Measurements from ENCODE around the gene NOD2.
A peak's percentile ranks its signal among the peaks of the same experiment; 100 is the strongest.

Gene NOD2

DNA sequence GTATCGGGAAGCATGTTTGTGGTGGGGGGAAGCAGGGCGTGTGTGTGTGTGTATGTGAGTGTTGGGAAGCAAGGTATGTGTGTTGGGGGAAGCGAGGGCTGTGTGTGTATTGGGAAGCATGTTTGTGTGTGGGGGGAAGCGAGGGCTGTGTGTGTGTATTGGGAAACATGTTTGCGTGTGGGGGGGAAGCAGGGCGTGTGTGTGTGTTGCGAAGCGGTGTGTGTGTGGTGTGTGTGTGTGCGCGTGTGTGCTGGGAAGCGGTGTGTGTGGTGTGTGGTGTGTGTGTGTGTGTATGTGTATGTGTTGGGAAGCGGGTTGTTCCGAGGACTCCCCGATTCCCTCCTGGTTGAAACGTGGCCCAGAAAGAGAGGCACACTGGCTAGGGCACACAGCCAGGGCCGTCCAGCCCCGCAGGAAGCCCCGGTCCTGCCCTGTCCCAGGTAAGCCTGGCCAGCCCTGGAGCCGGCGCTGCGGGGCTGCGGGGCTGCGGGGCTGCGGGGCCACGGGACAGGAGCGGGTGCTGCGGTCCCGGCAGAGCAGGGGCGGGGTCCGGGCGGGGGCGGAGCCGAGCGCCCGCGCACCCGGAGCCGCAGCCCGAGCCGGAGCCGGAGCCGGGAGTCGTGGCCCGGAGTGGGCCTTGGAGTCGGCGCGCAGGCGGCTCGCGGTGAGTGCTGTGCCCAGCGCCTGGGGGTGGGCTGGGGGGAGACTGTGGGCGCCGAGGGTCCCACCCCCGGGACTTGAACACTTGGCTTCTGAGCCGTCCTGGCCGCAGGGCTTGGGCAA is at the start of gene NOD2:
TSS of gene NOD2 (plus strand) at position 608 of the 783 bp plus-strand sequence. CDS start 5,890 bp downstream, outside the sequence.
- DNase-seq, result peak; percentile 59

DNA sequence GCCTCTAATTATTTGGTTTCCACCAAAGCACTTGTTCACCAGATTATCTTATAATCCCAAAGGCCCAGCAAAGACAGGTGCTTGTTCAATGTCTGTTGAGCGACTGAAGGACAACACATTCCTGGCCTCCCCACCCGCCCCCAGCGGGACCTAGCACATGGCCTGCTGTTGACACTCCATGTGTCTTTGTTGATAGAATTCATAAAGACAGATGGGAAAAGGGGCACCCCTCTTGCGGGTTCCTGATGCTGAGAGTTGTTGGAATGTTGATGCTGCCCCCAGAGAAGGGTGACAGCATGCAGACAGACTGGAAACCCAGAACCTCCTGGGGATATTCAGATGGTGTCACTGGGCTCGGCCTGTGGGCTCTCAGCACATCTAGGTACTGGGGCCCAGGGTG is 49.2 kb upstream of the NOD2 start:
- no peak for DNase-seq

DNA sequence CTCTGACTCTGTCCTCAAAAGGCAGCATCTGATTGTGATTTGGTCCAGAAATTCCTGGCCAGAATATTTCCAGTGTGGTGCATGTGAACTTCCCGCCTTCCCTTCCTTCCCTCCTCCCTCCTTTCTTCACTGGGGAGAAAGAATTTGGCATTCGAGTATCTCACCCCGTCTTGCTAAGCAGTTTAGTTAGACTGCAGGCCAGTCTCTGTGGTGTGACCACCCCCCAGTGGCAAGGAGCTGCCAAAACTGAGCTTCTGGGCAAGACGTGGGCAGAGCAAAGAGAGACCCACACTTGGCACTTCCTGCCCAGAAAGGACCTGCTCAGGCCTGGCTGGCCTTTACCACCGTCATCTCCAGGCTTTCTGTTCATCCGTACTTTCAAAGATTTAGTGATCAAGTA is 48.7 kb upstream of the NOD2 start:
- peak; percentile 51 for DNase-seq

DNA sequence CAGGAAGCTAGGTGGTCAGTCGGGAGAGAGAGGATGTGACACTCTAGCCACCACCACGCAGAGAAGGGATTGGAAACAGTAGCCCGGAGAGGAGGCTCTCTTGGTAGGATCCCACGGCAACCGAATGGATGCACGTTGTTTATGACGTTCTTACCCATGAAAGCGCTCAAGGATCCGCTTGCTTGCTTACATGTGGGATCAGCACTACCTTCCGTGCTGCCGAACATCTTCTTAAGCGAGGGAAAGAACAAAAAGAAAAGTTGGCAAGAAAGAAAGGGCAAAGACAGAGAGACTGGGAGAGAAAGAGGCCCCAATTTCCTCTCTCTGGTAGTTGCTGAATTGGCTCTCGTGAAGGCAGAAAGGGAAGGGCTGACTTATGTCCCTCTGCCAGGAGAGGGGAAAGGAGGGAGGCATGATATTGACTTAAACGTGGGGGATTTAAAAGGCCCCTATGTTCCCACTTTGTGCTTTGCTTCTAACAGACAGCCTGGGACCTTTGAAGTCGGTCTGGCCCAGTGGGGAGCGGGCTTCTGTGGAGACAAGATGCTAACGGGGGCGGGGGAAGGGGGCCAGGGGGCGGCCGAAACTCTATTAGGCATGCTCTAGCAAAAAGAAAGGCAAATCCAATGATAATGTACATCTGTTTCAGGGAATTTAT is 47.7 kb upstream of the NOD2 start:
- DNase-seq, result no peak

DNA sequence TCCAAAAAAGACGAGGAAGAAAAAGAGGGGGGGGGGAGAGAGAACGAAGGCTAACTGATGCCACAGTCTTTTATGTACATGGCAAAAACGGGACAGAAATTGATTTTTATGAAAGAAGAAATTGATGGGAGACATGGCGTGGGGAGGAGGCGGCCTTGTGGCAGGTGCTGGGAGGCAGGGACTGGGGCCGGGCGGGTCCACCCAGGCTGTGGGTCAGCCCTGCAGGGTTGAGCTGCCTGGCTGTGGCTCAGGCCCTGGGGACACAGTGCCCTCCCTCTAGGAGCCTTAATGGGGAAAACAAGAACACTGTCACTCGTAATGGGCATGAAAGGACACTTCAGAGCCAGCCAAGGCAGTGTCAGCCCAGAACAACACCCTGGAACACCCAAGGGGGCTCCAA is 47.1 kb upstream of the NOD2 start:
- no peak for DNase-seq

DNA sequence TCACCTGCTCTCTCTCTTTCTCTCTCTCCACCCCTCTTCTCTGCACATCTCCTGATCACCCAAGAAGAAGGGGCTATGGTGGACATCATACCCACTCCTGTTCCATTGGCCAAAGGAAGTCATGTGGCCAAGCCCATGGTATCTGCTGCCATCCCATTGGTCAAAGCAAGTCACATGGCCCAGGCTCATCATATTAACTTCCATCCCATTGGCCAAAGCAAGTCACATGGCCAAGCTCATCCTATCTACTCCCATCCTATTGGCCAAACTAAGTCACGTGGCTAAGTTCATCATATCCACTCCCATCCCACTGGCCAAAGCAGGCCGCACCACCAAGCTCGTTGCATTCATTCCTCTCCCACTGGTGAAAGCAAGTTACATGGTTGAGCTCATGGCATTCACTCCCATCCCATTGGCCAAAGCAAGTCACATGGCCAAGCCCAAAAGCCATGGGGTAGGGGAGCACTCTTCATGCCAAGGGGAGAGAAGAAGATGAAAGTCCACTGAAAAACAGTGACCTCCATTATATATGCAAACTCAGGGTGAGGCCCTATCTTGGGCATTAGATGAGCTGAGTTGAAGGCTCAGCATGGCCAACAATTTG is 41.5 kb upstream of the NOD2 start:
- no peak for DNase-seq

DNA sequence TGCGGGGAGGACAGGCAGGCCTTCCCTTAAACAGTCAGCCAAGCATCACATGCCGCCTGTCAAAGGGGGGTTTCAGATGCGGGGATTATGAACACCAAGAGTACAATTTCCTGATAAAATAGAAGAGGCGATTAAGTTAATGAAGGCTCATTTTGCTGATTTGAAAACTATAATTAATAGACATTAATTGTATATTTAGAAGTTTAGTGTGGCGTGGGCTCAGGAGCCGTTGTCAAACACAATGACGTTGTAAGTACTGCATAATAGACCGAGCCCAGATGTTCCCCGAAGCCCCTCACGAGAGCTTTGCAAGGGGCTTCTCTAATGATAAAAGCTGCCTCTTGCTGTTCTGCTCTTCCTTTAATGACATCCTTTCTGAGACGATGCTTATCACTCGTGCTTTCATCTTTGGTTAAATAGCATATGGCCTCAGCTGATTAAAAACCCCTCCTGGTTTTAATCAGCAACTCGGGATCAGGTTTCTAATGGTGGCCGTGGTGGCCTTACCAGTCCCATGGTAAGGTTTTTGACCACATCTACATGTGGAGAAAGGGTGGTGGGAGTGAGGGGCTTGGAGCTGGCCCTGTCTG is 40.5 kb upstream of the NOD2 start:
- no peak for DNase-seq

DNA sequence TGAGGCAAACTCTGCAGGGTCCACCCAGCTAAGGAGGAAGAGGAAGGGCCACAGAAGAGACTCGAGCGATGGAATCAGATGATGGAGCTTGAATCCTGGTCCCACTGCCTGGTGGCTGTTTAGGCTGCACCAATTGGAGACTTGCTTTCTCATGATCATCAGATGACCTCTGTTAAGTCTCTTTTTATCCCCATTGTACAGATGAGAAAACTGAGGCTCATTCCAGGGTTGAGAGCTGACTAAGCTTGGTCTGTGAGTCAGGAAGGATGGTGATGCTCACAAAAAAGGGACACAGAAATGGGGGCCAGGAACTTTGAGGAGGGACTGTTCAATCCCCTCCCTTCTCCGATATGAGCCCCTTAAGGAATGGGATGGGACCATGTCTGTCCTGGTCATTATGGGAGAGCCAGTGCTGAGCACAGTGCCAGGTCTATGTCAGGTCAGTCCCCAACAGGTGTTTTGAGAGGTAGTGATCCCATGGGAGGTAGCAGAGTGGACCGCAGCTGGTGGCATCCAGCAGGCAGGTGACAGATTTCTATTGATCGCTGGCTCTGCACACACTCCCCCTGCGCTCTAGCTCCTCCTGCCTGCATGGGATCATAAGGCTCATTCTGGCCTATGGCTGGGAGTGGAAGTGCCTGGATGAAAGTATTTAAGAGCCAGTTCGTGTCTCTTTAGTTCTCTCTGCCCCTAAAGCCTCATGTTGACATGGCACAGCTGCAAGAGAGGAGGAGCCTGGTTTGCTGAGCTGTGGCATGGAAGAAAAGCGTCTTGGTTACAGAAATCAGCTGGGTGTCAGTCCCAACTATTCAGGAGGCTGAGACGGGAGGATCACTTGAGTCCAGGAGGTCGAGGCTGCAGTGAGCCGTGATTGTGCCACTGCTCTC is 39.5 kb upstream of the NOD2 start:
- no peak for DNase-seq

DNA sequence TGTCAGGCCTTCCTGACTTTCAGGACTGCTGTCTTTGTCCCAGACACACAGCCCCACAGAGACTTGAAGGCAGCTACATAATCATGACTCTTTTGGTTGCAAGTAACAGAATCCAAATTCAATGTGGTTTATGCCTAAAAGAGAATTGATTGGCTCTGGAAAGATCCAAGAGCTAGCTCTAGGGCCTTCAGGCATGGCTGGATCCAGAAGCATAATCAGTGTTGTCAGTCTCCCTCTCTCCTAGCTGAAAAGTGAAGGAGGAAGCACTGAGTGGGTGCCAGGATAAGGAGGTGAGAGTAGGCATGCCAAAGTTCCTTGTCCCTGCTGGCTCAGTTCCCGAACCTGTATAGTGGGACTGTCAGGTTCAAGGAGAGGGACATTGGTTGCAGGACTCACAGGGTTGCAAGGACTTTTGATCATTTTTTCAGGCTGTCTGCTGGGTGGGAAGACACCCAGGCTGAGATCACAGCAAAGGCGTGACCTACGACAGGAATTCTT is 37.8 kb upstream of the NOD2 start:
- no peak for DNase-seq

DNA sequence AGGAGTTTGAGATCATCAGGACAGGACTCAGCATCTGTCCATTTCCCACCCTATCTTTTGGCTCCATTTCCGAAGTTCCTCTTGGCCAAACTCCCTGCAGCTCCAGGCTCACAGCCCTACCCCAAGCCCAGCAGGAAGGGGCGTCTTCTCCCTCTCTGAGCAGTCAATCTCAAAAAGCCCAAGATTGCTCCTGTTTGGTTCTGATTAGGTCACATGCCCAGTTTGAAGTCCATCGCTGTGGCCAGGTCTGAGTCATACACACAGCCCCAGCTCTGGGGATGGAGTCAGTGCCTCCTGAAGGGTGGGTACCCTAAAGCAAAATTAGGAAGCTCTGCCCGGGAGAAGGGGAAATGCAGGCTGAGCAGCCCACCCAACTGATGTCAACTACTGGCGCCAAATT is 36.2 kb upstream of the NOD2 start:
- no peak for DNase-seq

DNA sequence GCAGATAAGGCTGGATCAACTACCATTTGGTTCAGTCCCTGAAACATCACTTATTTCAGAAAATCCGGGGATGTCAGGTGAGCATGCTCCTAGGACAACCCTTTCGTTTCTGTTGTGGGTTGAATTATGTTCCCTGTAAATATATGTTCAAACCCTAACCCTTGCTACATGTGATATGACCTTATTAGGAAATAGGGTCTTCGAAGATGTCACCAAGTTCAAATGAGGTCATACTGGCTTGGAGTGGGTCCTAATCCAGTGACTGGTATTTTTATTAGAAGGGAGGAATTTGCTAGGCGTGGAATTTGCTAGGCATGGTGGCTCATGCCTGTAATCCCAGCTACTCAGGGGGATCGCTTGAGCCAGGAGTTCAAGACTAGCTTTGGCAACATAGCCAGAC is 33.6 kb upstream of the NOD2 start:
- DNase-seq, result no peak

DNA sequence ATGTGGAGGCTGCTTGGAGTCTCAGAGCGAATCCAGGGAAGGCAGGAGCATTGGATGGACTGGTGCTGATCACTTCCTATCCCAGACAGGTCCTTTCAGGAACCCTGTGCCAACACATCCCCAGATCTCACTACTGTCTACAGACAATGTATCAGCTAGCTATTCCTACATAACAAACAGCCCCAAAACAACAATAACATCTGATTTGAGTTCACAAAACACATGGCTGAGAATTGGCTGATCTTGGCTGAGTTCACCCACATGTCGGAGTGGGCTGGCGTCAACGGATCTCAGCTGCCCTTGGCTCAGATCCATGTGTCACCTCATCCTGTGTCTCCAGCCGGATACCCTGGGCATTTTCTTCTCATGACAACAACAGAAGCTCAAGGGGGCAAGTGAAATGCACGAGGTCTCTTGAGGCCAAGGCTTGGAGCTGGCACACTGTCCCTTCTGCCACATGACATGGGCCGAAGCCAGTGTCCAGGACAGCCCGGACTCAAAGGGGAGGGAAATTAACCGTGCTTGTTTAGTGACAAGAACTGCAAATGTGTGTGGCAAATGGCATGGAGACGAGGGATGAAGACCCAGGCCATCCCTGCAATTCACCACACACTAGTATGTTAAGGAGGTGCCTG is 31.0 kb upstream of the NOD2 start:
- DNase-seq, result no peak

DNA sequence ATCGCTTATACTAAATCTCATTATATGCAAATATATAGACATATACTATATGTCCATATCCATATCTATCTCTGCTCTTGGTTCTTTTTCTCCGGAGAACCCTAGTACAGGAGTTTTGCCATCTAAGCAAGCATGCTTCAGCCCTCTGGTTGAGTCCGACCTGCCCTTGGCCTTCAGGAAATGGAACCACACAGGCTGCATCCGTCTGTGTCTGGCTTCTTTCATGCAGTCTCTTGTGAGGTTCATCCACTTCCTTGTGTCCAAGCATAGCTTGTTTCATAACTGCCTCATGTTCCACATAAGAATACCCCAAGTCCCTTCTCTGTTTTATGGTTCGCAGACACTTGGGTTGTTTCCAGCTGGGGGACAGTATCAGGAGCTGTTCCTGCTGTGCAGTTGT is 29.1 kb upstream of the NOD2 start:
- DNase-seq, result no peak

DNA sequence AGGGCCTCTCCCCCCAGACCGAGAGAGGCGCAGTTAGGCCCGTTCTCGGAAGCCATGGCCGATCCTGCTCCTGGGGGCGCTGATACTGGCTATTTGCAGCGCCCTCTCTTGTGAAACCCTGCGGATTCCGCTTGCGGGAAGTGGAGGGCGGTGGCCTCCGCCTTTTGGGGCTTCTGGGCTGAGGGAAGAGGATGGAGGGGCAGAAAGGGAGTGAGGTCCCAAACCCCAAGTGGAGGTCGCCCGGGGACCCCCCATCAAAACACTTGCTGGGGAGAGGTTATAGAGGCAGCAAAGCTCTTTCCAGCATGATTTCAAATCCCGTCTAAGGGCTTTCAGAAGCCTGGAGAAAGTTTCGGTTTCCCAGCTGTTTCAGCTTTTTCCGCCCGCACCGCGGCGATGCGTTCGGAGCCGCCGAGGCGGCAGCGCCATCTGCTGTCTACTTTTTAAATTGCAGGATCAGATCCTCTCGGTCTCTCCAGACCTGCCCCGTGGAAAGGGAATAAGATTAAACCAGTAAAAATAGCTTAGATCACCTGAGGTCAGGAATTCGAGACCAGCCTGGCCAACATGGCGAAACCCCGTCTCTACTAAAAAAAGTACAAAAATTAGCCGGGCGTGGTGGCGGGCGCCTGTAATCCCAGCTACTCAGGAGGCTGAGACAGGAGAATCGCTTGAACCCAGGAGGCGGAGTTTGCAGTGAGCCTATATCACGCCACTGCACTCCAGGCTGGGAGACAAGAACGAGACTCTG is 28.1 kb upstream of the NOD2 start:
- DNase-seq, result peak; percentile 85

DNA sequence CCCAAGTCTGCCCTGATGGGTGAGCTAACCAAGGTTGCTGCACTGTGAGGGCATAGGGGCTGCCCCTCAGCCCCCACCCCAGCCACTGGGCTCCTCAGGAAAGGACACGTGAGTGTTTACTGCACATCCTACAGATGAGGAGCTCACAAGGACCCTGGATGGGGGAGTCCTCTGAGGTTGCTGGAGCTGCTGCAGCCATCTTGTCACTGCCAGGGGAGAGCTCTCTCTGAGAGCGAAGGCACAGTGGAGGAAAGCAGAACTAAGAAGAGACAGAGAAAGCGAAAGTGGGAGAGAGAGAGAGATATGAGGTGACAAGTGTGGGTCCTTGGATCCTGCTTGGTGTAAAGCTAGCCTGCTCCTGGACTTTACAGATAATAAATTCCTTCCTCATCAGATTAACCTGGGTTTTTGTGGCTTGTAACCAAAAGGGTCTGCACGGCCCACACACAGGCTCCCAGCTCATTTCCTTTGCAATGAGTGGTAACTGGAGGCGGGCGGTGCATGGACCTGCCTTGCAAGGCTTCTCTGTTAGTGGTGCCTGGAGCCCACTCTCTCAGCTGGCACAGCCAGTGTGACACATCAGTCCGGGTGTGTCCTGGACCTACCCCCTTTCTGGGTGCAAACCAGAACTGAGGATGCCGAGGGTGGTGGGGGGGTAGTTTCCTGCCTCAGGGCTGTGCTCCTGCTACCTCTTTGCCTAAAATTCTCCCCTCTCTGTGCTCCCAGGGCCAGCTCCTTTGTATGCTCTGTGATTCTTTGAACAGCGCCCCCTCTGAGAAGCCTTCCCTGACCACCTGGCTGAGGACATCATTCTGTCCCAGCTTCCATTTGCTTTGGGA is 26.5 kb upstream of the NOD2 start:
- DNase-seq, result peak; percentile 72

DNA sequence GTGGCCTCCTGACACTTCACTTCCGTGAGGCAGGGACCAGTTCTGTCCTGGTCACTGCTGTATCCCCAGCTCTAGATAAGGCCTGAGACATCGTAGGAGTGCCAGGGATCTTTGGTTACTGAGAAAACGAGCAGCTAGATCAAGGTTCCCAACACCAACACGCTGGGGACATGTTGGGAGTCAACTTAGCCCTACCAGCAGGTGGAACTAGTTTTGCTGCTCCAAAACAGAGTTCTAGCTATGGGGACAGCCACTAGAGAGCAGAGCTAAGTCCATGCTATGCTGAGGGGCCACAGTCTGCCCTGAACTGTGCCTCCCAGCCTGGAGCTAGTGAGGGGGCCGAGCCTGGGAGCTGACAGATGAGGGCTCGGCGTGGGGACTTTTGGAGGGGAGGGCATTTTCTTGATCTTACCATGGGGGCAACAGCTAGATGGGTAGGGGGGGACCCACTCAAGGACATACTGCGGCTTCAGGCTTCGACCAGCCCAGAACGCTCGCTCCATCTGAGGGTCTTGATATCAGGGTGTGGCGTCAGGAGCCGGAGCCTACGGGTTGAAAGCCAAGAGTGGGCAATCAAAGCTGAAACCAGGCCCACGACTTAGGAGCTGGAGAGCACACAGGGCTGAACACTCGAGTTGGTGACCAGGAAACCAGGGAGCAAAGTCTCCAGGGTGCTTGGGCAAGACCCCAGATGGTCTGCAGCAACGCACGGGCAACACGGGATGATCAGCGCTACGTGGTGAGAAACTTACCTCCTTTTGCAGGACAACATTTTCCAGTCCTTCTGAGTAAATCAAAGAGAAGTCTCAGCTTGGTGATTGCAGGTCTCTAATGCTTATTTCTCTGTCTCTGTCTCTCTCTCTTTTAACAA is 25.7 kb upstream of the NOD2 start:
- DNase-seq, result no peak

DNA sequence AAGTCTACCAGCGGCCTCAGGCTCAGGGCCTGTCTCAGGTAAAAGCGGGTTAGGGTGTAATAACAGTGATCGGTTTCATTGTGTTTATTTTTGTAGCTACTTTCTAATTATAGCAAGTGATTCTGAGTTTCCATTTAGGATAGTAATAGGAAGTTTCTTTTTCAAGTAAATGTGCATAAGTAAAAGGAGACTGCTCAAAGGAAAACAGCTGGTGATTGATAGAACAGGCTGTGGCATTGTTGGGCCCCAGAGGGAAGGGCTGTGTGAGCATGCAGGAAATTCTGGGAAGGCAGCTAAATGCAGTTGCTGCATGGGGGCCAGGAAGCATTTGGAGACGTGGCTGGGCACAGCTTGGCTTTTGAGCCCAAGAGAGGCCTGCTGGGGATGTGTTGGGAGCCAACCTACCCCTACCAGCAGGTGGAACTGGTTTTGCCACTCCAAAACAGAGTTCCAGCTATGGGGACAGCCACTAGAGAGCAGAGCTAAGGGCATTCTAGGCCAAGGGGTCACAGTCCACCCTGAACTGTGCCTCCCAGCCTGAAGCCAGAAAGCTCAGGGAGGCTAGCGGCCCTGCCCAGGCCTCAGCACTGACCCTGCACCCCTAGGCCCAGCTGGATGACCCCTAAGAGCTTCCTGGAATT is 24.9 kb upstream of the NOD2 start:
- no peak for DNase-seq

DNA sequence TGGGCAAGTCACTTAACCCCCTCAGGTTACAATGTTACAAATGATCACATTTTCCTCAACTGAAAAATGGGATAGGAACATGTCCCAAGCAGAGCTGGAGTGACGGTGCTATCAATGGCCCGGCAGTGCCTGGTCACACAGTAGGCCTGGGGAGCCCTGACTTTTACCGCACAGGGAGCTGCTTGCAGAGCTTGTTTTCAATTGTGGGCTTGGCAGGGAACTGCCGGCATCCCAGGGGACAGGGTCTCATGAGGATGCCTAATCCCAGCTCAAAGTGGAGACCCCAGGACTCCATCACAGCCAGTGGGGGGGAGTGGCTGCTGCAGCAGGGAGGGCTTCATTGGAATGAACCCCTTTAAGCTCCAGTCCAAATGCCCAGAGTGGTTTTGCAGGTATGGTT is 23.7 kb upstream of the NOD2 start:
- DNase-seq, result no peak

DNA sequence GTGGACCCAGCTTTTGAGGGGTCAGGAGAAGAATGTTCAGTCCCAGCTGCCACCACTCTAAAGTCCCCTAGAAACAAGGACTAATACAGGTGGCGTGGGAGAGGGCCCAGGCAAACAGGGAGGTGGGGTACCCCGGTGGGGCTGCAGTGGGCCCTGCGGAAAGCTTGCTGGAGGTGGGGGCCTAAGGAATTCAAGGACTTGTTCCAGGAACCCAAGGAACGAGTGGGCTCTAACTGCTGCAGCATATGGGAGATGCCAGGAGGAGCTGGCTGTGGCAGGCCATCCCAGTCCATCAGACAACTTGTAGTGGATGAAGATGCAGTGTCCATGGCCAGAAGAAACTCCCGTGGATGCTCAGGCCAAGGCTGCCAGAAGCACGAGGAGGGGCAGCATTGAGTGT is 22.9 kb upstream of the NOD2 start:
- DNase-seq, result no peak
